Mucosa of rectum (tissue), 2 donors: ENCODE measurements around the gene ISG20L2.

Experiments used
- H3K27ac ChIP-seq, 2 donors: one replicate each; pipeline ENCODE4 v1.7.0; 2013; ENCODE audit warnings: inconsistent platforms in 2 of 2, low read depth in 2 of 2, low read length in 2 of 2
- H3K27me3 ChIP-seq, 2 donors: one replicate each; pipeline ENCODE4 v1.7.0; 2013; ENCODE audit warnings: low read length in 2 of 2; ENCODE audit not compliant: control insufficient read depth in 2 of 2, insufficient read depth in 2 of 2
- H3K36me3 ChIP-seq, 2 donors: one replicate each; pipeline ENCODE4 v1.7.0; 2013; ENCODE audit warnings: low read length in 2 of 2; ENCODE audit not compliant: control insufficient read depth in 2 of 2, insufficient read depth in 2 of 2
- H3K4me1 ChIP-seq, 2 donors: one replicate each; pipeline ENCODE4 v1.7.0; 2013; ENCODE audit warnings: low read length in 2 of 2, mild to moderate bottlenecking in 1 of 2; ENCODE audit not compliant: control insufficient read depth in 2 of 2, insufficient read depth in 2 of 2
- H3K4me3 ChIP-seq, 2 donors: one replicate each; pipeline ENCODE4 v1.7.0; 2013; ENCODE audit warnings: low read length in 2 of 2
- H3K9ac ChIP-seq, 2 donors: one replicate each; pipeline ENCODE4 v1.7.0; 2013; ENCODE audit warnings: low read length in 2 of 2, low read depth in 1 of 2, mild to moderate bottlenecking in 1 of 2
- H3K9me3 ChIP-seq, 2 donors: one replicate each; pipeline ENCODE4 v1.7.0; 2013; ENCODE audit warnings: low read length in 2 of 2; ENCODE audit not compliant: control insufficient read depth in 2 of 2
- donor health status: healthy.
- donor health status: Normal muscosa, but diverticular disease.

The ISG20L2 gene

DNA sequence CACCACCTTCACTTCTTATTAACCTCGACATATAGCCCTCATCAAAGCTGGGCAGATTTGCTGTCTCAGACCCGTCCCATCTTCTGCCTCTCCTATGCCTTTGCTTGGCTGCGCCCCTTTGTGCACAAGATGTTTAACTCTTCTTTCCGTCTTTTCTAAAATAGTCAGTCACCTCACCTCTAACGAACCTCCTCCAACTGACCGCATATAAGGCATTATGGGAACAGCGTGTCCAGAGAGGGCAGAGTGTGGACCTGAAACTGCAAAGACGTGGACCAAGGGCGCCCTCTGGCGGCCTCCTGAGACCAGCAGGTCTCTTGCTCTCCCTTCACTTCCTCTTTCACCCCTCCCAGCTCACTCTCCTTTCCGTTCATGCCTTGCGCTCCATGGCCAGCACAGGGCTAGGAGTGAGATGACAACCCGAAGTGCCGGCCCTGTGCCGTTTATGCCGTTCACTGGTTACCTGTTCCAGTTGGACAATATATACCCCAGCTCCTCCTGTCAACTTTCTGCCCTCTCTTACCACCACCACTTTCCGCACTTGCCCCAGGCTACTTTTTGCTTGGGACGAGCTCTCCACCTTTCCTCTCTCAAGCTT lies 2.8 kb downstream of the ISG20L2 start:
- Histone ChIP-seq H3K4me3 (peak overlapping the region; percentile 44 to 100), H3K9ac (peak overlapping the region; percentile 44 to 49), H3K36me3 (peaks cover 33 to 40% of the 10 kb centered on the region in 2 donors), H3K27me3 (no peaks in the 10 kb centered on the region), H3K4me1 (peaks cover 35 to 36% of the 10 kb centered on the region in 2 donors), H3K9me3 (no peaks in the 10 kb centered on the region), H3K27ac (no peak overlapping the region)

GRCh38 chr1:156721535-156721934 lies 7.0 kb downstream of the ISG20L2 start:
- H3K27ac ChIP-seq = no peak overlapping the region
- no peak overlapping the region for H3K4me3 ChIP-seq
- H3K36me3 ChIP-seq = peaks cover 35 to 43% of the 10 kb centered on the region in 2 donors
- H3K4me1 ChIP-seq = peaks cover 16 to 19% of the 10 kb centered on the region in 2 donors
- H3K27me3 ChIP-seq = no peaks in the 10 kb centered on the region
- no peak overlapping the region for H3K9ac ChIP-seq
- no peaks in the 10 kb centered on the region for H3K9me3 ChIP-seq

DNA sequence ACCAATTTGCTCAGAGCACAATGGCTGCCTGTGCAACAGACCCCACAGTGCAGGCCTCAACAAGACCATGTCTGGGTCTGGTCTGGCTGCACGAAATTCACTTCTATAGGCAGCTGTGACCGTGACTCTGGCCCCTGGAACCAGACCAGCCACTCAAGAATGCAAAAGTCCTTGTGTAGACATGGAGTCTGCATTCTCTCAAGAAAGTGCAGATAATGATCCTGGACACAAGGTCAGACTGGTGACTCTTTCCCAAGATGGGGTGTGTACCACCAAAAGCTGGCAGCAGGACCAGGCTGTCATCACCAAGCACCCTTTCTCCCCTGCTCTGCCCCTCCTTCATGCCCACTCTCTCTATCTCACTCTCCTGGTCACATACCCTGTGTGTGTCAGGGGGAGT lies 7.4 kb downstream of the ISG20L2 start:
- Histone ChIP-seq H3K36me3 (peaks cover 35 to 43% of the 10 kb centered on the region in 2 donors), H3K4me3 (no peak overlapping the region)

GRCh38 chr1:156717351-156717750 lies 11.2 kb downstream of the ISG20L2 start:
- Histone ChIP-seq H3K27ac (no peak overlapping the region), H3K36me3 (peaks cover 10 to 16% of the 10 kb centered on the region in 2 donors), H3K4me3 (no peak overlapping the region), H3K4me1 (no peaks in the 10 kb centered on the region), H3K9me3 (no peaks in the 10 kb centered on the region), H3K27me3 (no peaks in the 10 kb centered on the region), H3K9ac (no peak overlapping the region)

More for the DNA sequence above, 7.4 kb downstream of the ISG20L2 start:
- Histone ChIP-seq H3K9me3 (no peaks in the 10 kb centered on the region), H3K9ac (no peak overlapping the region), H3K4me1 (peaks cover 12 to 15% of the 10 kb centered on the region in 2 donors), H3K27ac (no peak overlapping the region), H3K27me3 (no peaks in the 10 kb centered on the region)

- Histone ChIP-seq H3K9me3 (no peaks in the 10 kb centered on the region), H3K4me3 (no peak overlapping the region), H3K9ac (no peak overlapping the region), H3K4me1 (peaks cover 3 to 5% of the 10 kb centered on the region in 2 donors), H3K27ac (no peak overlapping the region), H3K27me3 (no peaks in the 10 kb centered on the region), H3K36me3 (peaks cover 0 to 1% of the 10 kb centered on the region in 2 donors)
These were observed 13.7 kb downstream of the ISG20L2 start for GRCh38 chr1:156714830-156715229.

- Histone ChIP-seq H3K4me1 (peaks cover 3 to 8% of the 10 kb centered on the region in 2 donors), H3K9ac (no peak overlapping the region), H3K4me3 (no peak overlapping the region), H3K27me3 (no peaks in the 10 kb centered on the region), H3K36me3 (no peaks in the 10 kb centered on the region), H3K27ac (no peak overlapping the region), H3K9me3 (no peaks in the 10 kb centered on the region)
These were observed 15.9 kb downstream of the ISG20L2 start for GRCh38 chr1:156712626-156713025.

- H3K4me1 ChIP-seq = peaks cover 10 to 12% of the 10 kb centered on the region in 2 donors
- no peak overlapping the region for H3K4me3 ChIP-seq
- H3K9ac ChIP-seq = no peak overlapping the region
- no peaks in the 10 kb centered on the region for H3K36me3 ChIP-seq
- peaks cover 0 to 2% of the 10 kb centered on the region in 2 donors for H3K27me3 ChIP-seq
- no peaks in the 10 kb centered on the region for H3K9me3 ChIP-seq
- no peak overlapping the region for H3K27ac ChIP-seq
These were observed 17.4 kb downstream of the ISG20L2 start for GRCh38 chr1:156711011-156711817.

GRCh38 chr1:156709757-156710489 lies 18.6 kb downstream of the ISG20L2 start:
- Histone ChIP-seq H3K36me3 (no peaks in the 10 kb centered on the region), H3K9me3 (no peaks in the 10 kb centered on the region), H3K9ac (no peak overlapping the region), H3K4me3 (no peak overlapping the region), H3K27me3 (peaks cover 4 to 6% of the 10 kb centered on the region in 2 donors), H3K4me1 (peaks cover 21 to 24% of the 10 kb centered on the region in 2 donors), H3K27ac (no peak overlapping the region)

GRCh38 chr1:156709031-156709430 lies 19.5 kb downstream of the ISG20L2 start:
- Histone ChIP-seq H3K9ac (no peak overlapping the region), H3K4me1 (peaks cover 23 to 26% of the 10 kb centered on the region in 2 donors), H3K36me3 (no peaks in the 10 kb centered on the region), H3K27ac (no peak overlapping the region), H3K27me3 (peaks cover 12 to 15% of the 10 kb centered on the region in 2 donors), H3K4me3 (no peak overlapping the region), H3K9me3 (no peaks in the 10 kb centered on the region)

GRCh38 chr1:156708218-156708661 lies 20.3 kb downstream of the ISG20L2 start:
- H3K27me3 ChIP-seq = peaks cover 16 to 20% of the 10 kb centered on the region in 2 donors
- no peaks in the 10 kb centered on the region for H3K9me3 ChIP-seq
- no peak overlapping the region for H3K27ac ChIP-seq
- no peak overlapping the region for H3K9ac ChIP-seq
- H3K4me1 ChIP-seq = peaks cover 23 to 26% of the 10 kb centered on the region in 2 donors
- H3K36me3 ChIP-seq = no peaks in the 10 kb centered on the region
- no peak overlapping the region for H3K4me3 ChIP-seq
